H4 (cell line): ENCODE data around the gene ATP6V0A1. TPM values are rescaled to one million over a fixed set of nuclear protein-coding genes. Genes with fewer than 3 reads are reported as not detected.

ENCODE experiments used
- DNase-seq: peaks from one replicate; pipeline ENCODE4 v3.0.0-alpha.2; 2015; ENCODE audit warnings: low spot score
- total RNA-seq: library from RNA; depleted of rRNA; stranded (reverse); fragments of >200 nt; shearing (Covaris generic); gene quantifications from 2 replicates; pipeline ENCODE4 v1.2.3, GENCODE V29; 2014

Gene ATP6V0A1
- total RNA-seq, 1 experiment from 2014 or later: 21.5 TPM

DNA sequence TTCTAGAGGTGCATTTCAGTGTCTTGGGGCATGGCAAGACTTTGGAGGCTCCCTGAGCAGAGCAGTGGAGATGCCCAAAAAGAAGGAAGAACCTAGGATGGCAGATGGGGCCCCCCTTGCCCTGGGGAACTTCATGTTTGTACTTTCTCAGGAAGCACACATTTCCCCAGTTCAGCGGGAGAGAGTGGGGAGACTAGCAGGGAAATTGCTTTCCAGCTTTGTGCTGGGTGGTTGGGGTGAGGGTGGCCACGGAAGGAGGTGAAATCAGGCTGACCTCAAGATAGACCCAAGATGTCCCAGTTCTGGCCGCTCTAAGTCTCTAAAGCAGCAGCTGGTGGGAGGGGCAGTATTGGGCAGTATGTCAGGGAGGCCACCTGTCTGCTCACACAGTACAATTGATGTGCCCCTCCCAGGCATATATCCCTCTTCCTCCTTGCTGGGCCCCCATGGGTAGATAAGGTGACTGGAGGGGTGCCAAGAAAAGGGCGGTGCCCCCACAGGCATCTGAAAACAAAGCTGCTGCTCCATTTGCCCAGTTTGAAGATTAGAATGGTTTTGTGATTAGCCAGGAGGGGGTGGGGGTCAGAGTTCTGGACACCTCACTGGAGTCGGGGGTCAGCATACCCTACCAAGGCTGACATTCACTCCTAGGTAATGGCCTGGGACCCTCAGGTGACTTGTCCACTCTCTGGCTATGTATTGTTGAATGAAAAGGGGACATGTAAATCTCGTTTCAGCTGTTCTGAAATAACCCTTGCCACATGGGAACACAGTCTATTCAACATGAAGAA is 60.3 kb downstream of the ATP6V0A1 start:
- peak; percentile 62 for DNase-seq

DNA sequence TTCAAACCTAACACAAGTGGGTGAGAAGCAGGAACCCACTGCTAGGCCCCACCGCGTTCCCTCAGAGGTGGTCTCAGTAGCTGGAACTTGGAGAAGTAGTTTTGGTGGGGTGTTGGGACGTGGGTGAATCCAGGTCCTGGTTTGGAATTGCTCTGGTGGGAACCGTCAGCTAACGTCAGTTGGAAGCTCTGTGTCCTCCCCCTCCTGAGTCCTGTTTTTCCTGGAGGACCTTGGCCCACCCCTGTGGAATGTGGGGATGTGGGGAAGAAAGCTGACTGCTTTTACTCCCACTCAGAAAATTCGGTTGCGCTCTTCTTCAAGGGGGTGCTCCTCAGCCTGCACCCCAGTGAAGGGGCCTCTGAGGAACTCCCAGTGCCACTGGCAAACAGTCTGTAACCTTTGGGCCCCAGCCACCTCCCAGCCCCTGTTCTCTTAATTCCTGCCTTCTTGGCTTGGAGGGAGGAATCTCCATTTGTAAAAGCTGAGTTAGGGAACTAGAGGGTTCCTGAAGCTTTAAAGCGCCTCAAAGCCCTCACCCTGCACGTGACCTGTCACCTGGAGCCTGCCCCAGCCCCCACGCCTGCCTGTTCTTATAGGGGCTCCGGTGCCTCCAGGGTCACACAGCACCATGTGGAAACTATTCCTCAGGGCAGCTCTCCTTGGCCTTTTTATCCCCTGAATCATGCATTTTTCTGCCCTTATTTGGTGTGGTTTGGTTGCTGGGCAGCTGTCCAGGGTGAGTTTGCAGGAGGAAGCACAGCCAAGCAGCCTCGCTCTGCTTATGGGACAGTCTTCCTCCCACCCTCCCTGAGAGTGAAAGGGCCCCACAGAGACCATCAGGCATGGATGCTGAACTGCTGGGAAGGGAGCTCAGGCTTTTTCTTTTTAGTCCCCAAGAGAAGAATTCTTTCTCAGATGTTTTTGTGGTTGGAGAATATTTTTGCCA is 61.1 kb downstream of the ATP6V0A1 start:
- peak; percentile 97 for DNase-seq

DNA sequence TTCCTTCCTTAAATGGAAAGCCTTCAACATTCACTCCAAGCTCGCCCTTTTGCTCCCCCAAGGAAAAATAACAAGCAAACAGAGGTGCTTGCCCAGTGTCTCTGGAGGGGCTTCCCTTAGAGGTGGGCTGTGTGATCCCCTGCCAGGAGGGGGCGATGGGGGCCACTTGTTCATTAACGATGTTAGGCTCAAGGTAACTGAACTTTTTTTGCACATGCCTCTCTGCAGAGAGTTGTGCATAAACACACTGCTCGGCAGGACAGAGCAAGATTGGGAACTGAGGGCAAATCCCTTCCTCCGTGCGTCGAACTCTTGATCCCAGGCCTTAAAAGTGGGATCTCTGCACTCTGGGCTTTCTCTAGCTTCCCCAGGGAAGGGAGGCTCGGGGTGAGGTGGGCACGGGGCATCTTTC is 61.9 kb downstream of the ATP6V0A1 start:
- no peak for DNase-seq

DNA sequence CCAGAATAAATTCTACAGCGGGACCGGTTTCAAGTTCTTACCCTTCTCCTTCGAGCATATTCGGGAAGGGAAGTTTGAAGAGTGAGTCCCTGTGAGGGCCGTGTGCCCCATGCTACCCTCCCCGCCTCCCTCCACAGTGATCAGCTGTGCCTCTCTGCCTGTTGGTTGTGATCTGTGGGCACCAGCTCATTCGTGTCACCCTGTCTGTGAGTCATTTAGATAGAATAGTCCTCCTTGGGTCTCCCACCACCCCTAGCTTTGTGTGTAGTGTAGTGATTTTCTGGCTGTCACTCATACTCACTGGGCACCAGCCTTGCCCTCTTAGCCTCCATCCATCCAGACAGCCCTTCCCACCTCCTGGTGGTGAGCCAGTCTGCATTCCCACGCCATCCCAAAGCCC is 62.4 kb downstream of the ATP6V0A1 start:
- no peak for DNase-seq

DNA sequence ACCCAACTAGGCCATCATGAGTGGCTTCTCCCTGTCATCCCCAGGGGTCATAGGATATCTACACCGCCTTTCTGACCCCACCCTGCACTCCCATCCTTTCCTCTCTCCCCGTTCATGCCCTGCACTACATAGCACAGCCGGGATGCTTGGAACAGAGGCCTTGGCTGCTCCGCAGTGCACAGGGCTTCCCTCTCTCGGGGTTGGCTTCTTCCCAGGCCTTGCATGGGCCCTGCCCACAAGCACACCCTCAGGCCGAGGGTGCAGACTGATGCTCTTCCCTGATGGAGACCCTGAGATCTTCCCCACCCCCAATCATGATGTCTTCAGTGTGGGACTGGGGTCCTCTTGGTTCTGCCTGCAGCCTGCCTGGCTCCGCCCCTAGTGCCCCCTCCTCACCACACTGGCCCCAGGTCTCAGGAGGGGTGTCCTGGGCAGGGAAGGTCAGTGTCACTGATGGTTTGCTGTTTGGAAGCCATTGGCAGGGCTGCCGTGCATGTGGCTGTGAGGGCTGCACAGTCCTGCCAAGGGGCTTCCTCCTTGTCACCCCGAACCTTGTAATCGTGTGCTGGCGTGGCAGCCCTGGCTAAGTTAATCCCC is 63.1 kb downstream of the ATP6V0A1 start:
- DNase-seq: no peak

DNA sequence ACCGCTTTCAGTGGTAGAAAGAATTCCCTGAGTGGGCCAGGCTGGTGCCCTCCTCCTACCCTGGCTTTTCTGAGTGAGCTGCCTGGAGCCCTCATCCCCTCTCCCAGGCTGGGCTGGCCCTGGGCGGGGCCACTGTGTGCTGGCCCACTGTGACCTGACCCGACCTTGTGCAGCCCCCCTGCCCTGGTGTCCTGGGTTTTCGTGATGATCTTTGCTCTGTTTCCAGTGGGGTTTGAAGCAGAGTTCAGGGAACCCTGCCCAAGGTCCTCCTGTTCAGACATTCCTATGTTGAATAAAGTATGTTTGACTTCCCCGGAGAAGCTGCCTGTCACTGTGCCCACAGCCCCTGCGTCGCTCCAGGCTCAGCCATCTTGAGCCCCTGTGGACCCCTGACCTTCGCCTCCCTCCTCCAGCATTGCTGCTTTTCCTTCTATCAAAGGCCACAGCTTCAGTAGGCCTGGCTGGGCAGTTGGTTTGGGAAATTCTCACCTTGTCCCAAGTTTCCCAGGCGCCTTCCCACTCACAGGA is 63.6 kb downstream of the ATP6V0A1 start:
- no peak for DNase-seq

DNA sequence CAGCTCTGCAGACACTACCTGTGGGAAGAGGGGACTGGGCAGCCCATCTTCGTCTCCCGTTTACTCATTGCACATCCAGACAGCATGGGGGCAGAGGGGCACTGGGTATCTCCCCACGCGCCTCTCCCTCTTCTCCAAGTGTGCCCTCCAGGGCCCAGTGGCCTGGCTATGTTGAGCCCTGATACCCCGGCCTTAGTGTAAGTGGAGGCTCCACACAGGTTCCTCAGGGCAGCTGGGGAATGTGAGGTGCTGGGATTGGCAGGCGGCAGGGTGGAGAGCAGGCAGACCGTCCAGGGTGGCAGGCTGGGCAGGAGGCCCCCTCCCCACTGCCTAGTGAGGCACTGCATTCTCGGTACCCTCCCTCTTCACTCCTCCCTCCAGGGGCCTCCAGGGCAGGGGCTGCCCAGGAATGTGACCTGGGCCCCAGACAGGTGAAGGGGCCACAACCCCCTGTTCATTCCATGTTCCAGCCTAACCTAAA is 64.2 kb downstream of the ATP6V0A1 start:
- DNase-seq: no peak

DNA sequence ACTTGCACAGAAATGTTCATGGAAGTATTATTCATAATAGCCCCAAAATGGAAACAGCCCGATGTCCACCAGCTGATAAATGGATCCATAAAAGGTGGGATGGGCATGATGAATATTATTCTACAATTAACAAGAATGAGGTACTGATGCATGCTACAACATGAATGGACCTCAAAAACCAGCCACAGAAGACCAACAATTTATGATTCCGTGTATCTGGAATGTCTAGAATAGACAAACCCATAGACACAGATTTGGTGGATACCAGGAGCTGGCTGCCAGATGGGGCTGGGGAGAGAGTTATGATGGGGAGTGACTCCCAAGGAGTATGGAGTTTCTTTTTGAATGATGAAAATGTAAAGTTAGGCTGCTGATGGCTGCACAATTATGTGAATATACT is 66.5 kb downstream of the ATP6V0A1 start:
- no peak for DNase-seq

DNA sequence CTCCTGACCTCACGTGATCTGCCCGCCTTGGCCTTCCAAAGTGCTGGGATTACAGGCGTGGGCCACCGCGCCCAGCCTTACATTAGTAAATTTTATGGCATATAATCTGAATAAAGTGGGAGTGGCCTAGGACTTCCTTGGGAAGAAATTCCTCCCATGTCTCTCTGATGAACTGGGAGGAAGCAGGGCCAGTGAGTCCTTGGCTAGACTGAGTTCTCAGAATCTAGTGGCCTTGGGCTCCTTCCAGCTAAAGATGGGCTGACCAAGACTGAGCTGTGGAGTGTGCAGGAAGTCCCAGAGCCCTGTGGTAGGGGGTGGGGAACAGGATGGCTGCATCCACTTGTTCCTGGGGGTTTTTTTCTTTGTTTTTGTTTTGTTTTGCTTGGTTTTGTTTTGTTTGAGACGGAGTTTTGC is 67.4 kb downstream of the ATP6V0A1 start:
- no peak for DNase-seq

DNA sequence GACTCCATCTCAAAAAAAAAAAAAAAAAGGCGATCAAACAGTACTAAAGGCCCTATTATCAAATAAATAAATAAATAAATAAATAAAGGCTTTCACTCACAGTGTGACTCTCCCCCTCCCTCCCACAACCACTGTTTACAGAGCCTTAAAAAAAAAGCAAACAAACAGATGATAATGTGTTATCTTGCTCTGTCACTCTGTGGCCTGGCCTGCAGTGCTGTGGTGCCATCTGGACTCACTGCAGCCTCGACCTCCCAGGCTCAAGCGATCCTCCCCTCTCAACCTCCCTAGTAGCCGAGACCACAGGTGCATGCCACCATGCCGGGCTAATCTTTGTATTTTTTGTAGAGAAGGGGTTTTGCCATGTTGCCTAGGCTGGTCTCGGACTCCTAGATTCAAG is 69.3 kb downstream of the ATP6V0A1 start:
- DNase-seq: no peak

DNA sequence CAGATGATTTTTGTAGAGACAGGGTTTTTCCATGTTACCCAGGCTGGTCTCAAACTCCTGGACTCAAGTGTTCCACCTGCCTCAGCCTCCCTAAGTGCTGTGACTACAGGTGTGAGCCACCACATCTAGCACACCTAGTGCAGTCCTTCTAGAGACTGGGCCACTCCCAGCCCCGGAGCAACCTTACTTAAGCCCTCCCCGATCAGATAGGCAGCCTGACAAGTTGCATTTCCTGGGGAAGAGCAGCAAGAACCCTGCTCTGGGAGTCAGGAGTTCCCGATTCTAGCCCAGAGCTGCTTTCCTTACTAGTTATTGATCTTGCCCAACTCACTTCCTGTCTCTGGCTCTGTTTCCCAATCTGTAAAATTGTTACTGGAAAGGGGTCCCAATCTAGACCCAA is 70.4 kb downstream of the ATP6V0A1 start:
- no peak for DNase-seq

DNA sequence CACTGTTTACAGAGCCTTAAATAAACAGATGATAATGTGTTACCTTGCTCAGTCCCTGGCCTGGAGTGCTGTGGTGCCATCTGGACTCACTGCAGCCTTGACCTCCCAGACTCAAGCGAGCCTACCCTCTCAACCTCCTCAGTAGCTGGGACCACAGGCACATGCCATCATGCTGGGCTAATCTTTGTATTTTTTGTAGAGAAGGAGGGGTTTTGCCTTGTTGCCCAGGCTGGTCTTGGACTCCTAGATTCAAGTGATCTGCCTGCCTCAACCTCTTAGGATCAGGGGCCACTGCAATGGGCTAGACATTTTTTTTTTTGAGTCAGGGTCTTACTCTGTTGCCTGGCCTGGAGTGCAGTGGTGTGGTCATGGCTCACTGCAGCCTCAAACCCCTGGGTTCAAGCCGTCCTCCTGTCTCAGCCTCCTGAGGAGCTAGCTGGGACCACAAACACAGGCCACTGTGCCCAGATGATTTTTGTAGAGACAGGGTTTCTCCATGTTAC is 72.3 kb downstream of the ATP6V0A1 start:
- no peak for DNase-seq

DNA sequence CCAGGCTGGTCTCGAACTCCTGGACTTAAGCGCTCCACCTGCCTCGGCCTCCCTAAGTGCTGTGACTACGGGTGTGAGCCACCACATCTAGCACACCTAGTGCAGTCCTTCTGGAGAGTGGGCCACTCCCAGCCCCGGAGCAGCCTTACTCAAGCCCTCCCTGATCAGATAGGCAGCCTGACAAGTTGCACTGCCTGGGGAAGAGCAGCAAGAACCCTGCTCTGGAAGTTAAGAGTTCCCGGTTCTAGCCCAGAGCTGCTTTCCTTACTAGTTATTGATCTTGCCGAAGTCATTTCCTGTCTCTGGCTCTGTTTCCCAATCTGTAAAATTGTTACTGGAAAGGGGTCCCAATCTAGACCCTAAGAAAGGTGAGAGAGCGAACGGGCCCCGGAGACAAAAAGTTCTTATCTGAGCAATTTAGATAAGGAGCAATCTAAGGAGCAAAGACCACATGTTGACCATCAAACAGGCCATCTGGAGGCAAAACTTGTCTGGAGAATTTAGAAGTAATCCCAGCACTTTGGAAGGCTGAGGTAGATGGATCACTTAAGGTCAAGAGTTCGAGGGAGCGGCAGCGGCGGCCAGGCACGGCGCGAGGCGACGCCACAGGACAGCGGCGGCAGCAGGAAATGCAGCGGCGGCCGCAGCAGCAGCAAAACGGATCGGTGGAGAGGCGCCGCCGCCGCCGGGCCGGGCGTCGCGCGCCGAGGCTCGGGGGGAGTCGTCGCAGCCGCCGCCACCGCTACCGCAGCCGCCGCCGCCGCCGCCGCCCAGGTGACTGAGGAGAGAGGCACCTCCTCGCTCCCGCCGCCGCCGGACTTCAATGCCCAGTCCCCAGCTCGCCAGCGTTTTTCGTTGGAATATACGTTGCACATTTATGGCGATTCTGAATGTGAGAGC is 73.0 kb downstream of the ATP6V0A1 start:
- peak; percentile 56 for DNase-seq

DNA sequence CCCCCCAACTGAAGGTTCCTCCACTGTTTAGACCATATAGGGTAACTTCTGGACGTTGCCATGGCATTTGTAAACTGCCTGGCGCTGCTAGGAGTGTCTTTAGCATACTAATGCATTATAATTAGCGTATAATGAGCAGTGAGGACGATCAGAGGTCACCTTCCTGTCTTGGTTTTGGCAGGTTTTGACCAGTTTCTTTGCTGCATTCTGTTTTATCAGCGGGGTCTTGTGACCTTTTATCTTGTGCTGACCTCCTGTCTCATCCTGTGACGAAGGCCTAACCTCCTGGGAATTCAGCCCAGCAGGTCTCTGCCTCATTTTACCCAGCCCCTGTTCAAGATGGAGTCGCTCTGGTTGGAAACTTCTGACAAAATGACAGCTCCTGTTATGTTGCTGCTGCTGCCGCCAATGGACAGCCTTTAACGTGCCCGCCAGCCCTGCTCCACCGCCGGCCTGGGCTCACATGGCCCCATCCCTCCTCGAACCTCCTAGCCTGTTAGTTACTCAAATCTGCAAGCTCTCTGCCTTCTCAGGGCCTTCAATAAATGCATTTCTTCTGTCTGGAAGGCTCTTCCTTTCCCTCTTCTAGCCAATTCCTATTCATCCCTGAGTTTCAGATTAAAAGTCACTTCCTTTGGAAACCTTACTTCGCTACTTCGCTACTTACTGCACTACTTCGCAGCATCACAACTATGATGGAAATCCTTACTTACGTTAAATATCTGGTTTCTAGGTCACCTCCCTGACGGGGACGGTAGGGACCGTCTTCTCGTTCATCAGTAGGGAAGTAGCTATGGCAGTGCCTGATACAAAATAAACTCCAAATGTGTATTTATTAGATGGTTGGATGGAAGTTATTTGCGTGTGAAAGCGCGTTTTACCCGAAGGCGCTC is 76.7 kb downstream of the ATP6V0A1 start:
- DNase-seq: no peak

DNA sequence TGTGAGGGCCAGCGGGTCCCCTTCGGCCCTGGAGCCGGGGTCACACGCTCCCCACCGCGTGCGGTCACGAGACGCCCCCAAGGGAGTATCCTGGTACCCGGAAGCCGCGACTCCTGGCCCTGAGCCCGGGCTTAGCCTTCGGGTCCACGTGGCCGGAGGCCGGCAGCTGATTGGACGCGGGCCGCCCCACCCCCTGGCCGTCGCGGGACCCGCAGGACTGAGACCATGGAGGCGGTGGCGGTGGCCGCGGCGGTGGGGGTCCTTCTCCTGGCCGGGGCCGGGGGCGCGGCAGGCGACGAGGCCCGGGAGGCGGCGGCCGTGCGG is 77.3 kb downstream of the ATP6V0A1 start, which contains the start of gene NAGLU:
TSS of gene NAGLU (plus strand) at position 194 of the 324 bp plus-strand sequence. CDS start at position 226, 32 bp downstream.
- DNase-seq: peak; percentile 82

DNA sequence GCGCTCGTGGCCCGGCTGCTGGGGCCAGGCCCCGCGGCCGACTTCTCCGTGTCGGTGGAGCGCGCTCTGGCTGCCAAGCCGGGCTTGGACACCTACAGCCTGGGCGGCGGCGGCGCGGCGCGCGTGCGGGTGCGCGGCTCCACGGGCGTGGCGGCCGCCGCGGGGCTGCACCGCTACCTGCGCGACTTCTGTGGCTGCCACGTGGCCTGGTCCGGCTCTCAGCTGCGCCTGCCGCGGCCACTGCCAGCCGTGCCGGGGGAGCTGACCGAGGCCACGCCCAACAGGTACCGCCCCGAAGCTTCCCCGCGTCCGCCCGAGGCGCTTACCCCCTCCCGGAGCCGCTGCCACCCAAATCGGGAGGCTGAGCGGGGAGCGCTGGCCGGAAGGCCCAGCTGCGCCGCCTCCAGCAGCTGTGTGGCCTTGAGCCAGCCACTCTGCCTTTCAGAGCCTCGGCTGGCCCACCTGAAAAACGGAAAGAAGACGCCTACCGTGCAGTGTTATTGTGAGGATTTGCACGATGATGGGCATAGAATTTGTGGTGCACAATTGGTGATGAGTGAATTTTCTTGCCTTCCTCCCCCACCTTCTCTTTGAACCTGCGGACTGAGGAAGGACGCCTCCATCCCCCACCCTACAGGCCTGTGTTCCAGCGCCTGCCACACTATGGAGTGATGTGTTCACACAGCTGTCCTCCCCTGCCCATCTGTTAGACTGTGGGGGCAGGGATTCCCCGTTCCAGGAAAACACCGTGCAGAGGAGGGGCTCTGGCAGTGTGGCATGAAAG is 77.9 kb downstream of the ATP6V0A1 start:
- peak; percentile 78 for DNase-seq

DNA sequence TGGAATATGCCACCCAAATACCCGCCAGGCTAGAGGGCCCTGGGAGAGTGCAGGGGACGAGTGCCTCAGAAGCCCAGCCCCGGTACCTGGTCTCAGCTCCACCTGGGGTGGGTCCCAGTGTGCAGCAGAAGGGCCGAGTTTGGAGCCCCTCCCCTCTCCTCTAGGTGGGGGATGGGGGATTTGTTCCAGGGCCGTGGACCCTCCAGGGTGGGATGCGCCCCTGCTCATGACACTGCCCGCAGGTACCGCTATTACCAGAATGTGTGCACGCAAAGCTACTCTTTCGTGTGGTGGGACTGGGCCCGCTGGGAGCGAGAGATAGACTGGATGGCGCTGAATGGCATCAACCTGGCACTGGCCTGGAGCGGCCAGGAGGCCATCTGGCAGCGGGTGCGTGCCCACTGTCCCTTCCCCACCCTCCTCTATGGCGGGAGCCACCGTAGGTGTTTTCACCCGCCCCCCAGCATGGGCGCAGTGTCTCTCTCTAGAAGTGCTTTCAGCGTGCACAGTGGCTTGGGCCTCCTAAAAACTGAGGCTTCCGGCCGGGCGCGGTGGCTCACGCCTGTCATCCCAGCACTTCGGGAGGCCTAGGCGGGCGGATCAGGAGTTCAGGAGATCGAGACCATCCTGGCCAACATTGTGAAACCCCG is 78.6 kb downstream of the ATP6V0A1 start:
- no peak for DNase-seq

DNA sequence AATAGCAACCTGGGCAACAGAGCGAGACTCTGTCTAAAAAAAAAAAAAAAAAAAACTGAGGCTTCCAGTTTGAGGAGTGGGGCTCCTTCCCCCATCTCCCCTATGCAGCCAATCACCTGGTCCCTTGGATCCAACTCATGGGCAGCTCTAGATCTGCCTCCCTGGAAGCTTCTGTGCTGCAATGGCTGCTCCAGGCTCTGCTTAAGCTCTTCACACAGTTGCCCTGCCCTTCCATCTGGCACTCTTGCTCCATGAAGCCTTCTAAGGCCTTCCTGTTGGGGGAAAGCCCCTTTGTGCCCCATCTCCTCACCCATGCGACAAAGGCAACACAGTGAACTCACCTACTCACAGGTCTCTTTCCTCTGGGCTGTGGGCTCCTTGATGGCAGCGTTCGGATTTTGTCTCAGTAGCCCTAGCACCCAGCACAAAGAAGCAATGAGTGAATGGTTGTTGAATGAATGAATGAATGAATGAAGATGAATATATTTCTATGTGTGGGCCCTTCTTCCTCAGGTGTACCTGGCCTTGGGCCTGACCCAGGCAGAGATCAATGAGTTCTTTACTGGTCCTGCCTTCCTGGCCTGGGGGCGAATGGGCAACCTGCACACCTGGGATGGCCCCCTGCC is 79.3 kb downstream of the ATP6V0A1 start:
- no peak for DNase-seq
